ENCODE data around the gene ASIC5. TPM values are rescaled to one million over a fixed set of nuclear protein-coding genes. Genes with fewer than 3 reads are reported as not detected.

The ASIC5 gene
- total RNA-seq, 4 donors from 2014 or later, result not detected

GRCh38 chr4:155855897-155856296 is 10.2 kb downstream of the ASIC5 start:
- no peak for TF ChIP-seq CTCF (IDR thresholded peaks at IDR 0.05)
- TF ChIP-seq POLR2A (IDR thresholded peaks at IDR 0.05), result no peak
- no peak for TF ChIP-seq EP300 (IDR thresholded peaks at IDR 0.05)
- no peak for DNase-seq (ENCODE audit: low spot score in 2 of 2)
- Histone ChIP-seq H3K27ac (no peak overlapping the region), H3K4me3 (no peak overlapping the region), H3K27me3 (no peaks in the 10 kb centered on the region), H3K36me3 (no peaks in the 10 kb centered on the region), H3K4me1 (no peaks in the 10 kb centered on the region), H3K9me3 (no peaks in the 10 kb centered on the region)
- WGBS, 2 donors, result 82 to 86% methylated on average over 2 of the region's 2 CpGs

- WGBS, 2 donors, result 67 to 72% methylated on average over 6 of the region's 6 CpGs
- Histone ChIP-seq H3K9me3 (no peaks in the 10 kb centered on the region), H3K4me1 (no peaks in the 10 kb centered on the region)
These were observed 11.4 kb downstream of the ASIC5 start for GRCh38 chr4:155854582-155855226.

GRCh38 chr4:155853189-155853588 is 12.9 kb downstream of the ASIC5 start:
- H3K36me3 ChIP-seq, result no peaks in the 10 kb centered on the region
- TF ChIP-seq EP300 (IDR thresholded peaks at IDR 0.05) (no peak), CTCF (IDR thresholded peaks at IDR 0.05) (no peak), POLR2A (IDR thresholded peaks at IDR 0.05) (no peak)
- no peaks in the 10 kb centered on the region for H3K9me3 ChIP-seq
- H3K27ac ChIP-seq, result no peak overlapping the region
- no peaks in the 10 kb centered on the region for H3K27me3 ChIP-seq
- DNase-seq (ENCODE audit: low spot score in 2 of 2), result no peak
- H3K4me1 ChIP-seq, result no peaks in the 10 kb centered on the region
- 92 to 94% methylated on average over 3 of the region's 3 CpGs for WGBS, 2 donors
- no peak overlapping the region for H3K4me3 ChIP-seq

More at GRCh38 chr4:155854582-155855226, 11.4 kb downstream of the ASIC5 start:
- TF ChIP-seq EP300 (IDR thresholded peaks at IDR 0.05) (no peak), CTCF (IDR thresholded peaks at IDR 0.05) (no peak), POLR2A (IDR thresholded peaks at IDR 0.05) (no peak)
- no peak for DNase-seq (ENCODE audit: low spot score in 2 of 2)
- Histone ChIP-seq H3K4me3 (no peak overlapping the region), H3K36me3 (no peaks in the 10 kb centered on the region), H3K27me3 (no peaks in the 10 kb centered on the region), H3K27ac (no peak overlapping the region)

GRCh38 chr4:155849042-155849441 is 17.0 kb downstream of the ASIC5 start:
- no peak overlapping the region for H3K27ac ChIP-seq
- WGBS, 2 donors, result 83 to 84% methylated on average over 4 of the region's 4 CpGs
- no peaks in the 10 kb centered on the region for H3K36me3 ChIP-seq
- no peaks in the 10 kb centered on the region for H3K4me1 ChIP-seq
- TF ChIP-seq EP300 (IDR thresholded peaks at IDR 0.05), result no peak
- TF ChIP-seq CTCF (IDR thresholded peaks at IDR 0.05), result no peak
- TF ChIP-seq POLR2A (IDR thresholded peaks at IDR 0.05), result no peak
- no peaks in the 10 kb centered on the region for H3K9me3 ChIP-seq
- H3K27me3 ChIP-seq, result no peaks in the 10 kb centered on the region
- DNase-seq (ENCODE audit: low spot score in 2 of 2), result no peak
- no peak overlapping the region for H3K4me3 ChIP-seq

- Histone ChIP-seq H3K4me1 (no peaks in the 10 kb centered on the region), H3K9me3 (no peaks in the 10 kb centered on the region), H3K36me3 (no peaks in the 10 kb centered on the region), H3K4me3 (no peak overlapping the region), H3K27ac (no peak overlapping the region), H3K27me3 (no peaks in the 10 kb centered on the region)
- DNase-seq (ENCODE audit: low spot score in 2 of 2), result no peak
- TF ChIP-seq CTCF (IDR thresholded peaks at IDR 0.05) (no peak), POLR2A (IDR thresholded peaks at IDR 0.05) (no peak), EP300 (IDR thresholded peaks at IDR 0.05) (no peak)
These were observed 19.1 kb downstream of the ASIC5 start for GRCh38 chr4:155846929-155847328.

Data from tibial nerve (tissue), 4 donors.